GM23338 (cell line): ENCODE results near the gene ANKRD11.

ENCODE experiments used
- CTCF ChIP-seq, 2 experiments: fragments of 200-600 bp in 1 of 2; sonication (generic) in 1 of 2; conservative IDR thresholded peaks; 2 replicates each; pipeline versions ENCODE4 v1.5.1 to v1.6.1; 2016 to 2017; ENCODE audit warnings: antibody characterized with exemption in 2 of 2, low read depth in 2 of 2, mild to moderate bottlenecking in 2 of 2, moderate library complexity in 1 of 2
- EZH2phosphoT487 ChIP-seq: fragments of 200-600 bp; sonication (generic); IDR thresholded peaks from one replicate; pipeline ENCODE4 v1.8.1; 2018; ENCODE audit warnings: antibody characterized with exemption; ENCODE audit not compliant: unreplicated experiment
- NANOG ChIP-seq: IDR thresholded peaks from 2 replicates; pipeline ENCODE4 v1.6.1; 2016; ENCODE audit warnings: antibody characterized with exemption, borderline replicate concordance
- POLR2AphosphoS5 ChIP-seq: IDR thresholded peaks from 2 replicates; pipeline ENCODE4 v1.6.1; 2016; ENCODE audit warnings: antibody characterized with exemption, low read depth
- TF ChIP-seq, protein P1 (sequence below): IDR thresholded peaks from 2 replicates; pipeline ENCODE4 v1.6.1; 2016; ENCODE audit warnings: antibody characterized with exemption

- TF ChIP-seq CTCF (conservative IDR thresholded peaks at IDR 0.05; ENCODE audit: low read depth in 2 of 2) (no peak), POLR2AphosphoS5 (no peak), EZH2phosphoT487 (no peak), NANOG (no peak)
- TF ChIP-seq, protein P1, sequence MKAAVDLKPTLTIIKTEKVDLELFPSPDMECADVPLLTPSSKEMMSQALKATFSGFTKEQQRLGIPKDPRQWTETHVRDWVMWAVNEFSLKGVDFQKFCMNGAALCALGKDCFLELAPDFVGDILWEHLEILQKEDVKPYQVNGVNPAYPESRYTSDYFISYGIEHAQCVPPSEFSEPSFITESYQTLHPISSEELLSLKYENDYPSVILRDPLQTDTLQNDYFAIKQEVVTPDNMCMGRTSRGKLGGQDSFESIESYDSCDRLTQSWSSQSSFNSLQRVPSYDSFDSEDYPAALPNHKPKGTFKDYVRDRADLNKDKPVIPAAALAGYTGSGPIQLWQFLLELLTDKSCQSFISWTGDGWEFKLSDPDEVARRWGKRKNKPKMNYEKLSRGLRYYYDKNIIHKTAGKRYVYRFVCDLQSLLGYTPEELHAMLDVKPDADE = no peak
Observed at GRCh38 chr16:89261691-89262563, 228.4 kb downstream of the ANKRD11 start.
